ENCODE measurements around the gene CACNA2D2.

CACNA2D2 gene

DNA sequence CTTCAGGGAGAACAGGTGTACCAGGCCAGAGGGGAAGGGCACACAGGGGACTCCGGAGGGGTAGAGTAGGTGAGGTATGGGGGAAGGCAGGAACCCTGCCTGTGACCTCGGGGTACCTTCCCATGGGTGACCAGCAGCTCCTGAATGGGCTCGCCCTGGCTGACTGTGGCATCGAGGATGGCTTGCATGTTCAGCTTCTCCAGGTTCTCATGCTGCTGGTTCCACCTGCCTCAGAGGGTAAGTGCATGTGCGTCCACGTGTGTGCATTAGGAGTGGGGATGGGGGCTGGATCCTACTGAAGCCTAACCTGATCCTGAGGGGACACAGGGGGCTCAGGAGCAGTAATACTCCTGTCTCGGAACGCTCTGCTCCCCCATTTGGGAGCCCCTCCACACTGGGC, 158.4 kb downstream of the CACNA2D2 start:
- TF ChIP-seq, protein P1, sequence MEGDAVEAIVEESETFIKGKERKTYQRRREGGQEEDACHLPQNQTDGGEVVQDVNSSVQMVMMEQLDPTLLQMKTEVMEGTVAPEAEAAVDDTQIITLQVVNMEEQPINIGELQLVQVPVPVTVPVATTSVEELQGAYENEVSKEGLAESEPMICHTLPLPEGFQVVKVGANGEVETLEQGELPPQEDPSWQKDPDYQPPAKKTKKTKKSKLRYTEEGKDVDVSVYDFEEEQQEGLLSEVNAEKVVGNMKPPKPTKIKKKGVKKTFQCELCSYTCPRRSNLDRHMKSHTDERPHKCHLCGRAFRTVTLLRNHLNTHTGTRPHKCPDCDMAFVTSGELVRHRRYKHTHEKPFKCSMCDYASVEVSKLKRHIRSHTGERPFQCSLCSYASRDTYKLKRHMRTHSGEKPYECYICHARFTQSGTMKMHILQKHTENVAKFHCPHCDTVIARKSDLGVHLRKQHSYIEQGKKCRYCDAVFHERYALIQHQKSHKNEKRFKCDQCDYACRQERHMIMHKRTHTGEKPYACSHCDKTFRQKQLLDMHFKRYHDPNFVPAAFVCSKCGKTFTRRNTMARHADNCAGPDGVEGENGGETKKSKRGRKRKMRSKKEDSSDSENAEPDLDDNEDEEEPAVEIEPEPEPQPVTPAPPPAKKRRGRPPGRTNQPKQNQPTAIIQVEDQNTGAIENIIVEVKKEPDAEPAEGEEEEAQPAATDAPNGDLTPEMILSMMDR (conservative IDR thresholded peaks at IDR 0.05; ENCODE audit: low read depth, low read length): no peak
- H3K4me3 ChIP-seq (ENCODE audit: low read depth, low read length): no peak overlapping the region
- DNase-seq (ENCODE audit: low read depth): no peak

DNA sequence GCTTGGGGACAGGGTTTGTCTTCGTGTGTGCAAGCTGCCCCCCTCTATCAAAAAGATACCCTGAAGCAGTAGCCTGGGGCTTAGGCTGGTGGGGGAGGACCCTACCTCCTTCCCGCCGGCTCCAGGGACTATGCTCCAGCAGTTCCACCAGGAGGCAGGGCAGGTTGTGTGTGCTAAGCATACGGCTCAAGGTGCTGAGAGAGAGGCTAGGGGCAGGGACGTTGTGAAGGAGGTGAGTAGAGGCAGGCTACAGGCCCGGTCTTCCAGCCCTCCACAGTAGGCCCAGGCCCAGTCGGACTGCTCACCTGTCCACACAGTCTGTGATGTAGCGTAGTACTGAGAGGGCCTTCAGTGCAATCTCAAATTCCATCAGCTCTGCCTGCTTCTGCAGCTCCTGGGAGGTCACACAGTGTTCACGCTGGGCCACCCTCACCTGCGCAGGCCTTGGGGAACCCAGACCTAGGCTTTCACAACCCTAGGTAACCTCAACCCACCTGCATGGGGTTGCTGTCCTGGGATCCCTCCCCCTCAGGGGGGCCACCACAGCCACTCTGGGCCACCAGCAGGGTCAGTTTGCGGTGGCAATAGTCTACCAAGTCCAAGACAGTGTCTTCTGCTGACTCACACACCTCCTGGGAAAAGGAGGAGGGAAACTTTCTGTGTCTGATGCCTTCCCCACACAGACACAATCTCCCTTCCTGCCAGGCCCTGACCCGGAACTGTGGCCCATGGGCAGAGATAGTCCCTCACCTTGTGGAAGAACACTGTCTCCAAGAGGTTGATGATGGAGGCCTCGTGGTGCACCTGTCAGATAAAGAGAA, 160.4 kb downstream of the CACNA2D2 start:
- TF ChIP-seq, protein P1 (conservative IDR thresholded peaks at IDR 0.05; ENCODE audit: low read depth, low read length): peak; percentile 25
- H3K4me3 ChIP-seq (ENCODE audit: low read depth, low read length): no peak overlapping the region
- DNase-seq (ENCODE audit: low read depth): no peak

DNA sequence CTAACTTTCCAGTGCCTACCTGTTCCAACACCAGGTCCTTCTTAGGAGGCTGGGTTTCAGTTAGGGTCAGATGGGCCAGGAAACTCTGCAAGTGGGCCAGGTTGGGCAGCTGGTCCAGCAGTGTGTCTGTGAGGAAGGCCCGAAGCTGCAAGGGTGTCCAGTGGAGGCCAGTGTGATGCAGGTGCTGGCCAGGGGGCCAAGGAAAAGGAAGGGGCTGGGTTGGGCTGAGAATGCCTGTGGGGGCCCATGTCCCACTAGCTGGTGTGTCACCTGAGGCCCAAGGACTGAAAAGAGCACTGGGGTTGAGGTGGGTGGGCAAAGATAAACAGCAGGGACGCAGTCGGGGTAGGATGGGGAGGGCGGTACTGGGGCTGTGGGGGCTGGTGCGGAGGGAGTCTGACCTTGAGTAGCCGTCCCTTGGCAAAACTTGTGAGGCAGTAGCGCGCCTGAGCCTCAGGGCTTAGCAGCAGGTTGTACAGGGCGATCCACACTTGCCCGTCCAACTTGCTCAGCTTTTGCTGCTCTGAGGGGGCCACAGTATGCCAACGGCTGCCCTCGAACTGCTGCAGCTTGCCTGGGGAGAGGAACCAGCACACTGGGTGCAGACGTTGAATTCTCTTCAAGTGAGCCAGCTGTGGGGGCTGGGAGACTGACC, 161.3 kb downstream of the CACNA2D2 start:
- H3K4me3 ChIP-seq (ENCODE audit: low read depth, low read length): no peak overlapping the region
- DNase-seq (ENCODE audit: low read depth): no peak
- TF ChIP-seq, protein P1 (conservative IDR thresholded peaks at IDR 0.05; ENCODE audit: low read depth, low read length): no peak

GRCh38 chr3:50341537-50341936, 161.9 kb downstream of the CACNA2D2 start:
- TF ChIP-seq, protein P1 (conservative IDR thresholded peaks at IDR 0.05; ENCODE audit: low read depth, low read length): no peak
- DNase-seq (ENCODE audit: low read depth): no peak
- H3K4me3 ChIP-seq (ENCODE audit: low read depth, low read length): peak overlapping the region; percentile 65

DNA sequence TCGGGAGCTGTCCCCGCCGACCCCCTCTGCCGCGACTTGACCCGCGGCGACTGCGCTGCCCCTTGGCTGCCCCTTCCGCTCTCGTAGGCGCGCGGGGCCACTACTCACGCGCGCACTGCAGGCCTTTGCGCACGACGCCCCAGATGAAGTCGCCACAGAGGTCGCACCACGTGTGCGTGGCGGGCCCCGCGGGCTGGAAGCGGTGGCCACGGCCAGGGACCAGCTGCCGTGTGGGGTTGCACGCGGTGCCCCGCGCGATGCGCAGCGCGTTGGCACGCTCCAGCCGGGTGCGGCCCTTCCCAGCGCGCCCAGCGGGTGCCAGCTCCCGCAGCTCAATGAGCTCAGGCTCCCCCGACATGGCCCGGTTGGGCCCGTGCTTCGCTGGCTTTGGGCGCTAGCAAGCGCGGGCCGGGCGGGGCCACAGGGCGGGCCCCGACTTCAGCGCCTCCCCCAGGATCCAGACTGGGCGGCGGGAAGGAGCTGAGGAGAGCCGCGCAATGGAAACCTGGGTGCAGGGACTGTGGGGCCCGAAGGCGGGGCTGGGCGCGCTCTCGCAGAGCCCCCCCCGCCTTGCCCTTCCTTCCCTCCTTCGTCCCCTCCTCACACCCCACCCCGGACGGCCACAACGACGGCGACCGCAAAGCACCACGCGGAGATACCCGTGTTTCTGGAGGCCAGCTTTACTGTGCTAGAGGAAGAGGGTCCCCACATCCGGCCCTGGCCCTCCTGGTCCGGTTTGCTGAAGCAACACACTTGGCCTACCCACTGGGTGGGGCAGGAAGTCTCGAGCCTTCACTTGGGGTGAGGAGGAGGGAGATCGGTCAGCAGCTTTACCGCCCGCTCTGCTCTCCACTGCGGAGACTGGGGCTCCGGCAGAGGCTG, 162.7 kb downstream of the CACNA2D2 start, which contains the start of gene RASSF1:
Gene RASSF1, minus strand, starts transcription at position 389 of the 882 bp plus-strand sequence. Its CDS starts 31 bp downstream, at position 358.
- peak; percentile 65 for DNase-seq (ENCODE audit: low read depth)
- H3K4me3 ChIP-seq (ENCODE audit: low read depth, low read length): peak within 1 kb of the TSS; percentile 65
- TF ChIP-seq, protein P1 (conservative IDR thresholded peaks at IDR 0.05; ENCODE audit: low read depth, low read length): no peak

DNA sequence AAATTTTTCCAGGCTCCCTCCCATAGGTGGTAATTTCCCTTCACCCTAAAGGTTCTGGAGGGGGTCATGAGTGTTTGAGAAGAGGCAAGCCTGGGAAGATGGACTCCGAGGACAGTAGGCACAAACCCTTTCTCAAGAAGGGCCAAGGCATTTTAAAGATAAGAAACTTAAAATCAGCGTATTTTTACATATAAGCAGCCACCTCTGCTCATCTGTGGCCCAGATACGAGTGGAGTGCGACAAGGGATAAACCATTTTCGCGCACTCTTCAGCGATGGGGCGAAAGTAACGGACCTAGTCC, 163.3 kb downstream of the CACNA2D2 start:
- peak overlapping the region; percentile 65 for H3K4me3 ChIP-seq (ENCODE audit: low read depth, low read length)
- TF ChIP-seq, protein P1 (conservative IDR thresholded peaks at IDR 0.05; ENCODE audit: low read depth, low read length): no peak
- DNase-seq (ENCODE audit: low read depth): no peak

All from choroid plexus epithelial cell (primary cell).